Type B pancreatic cell (in vitro differentiated cells): ENCODE measurements around the gene MYL5. TPM values are rescaled to one million over a fixed set of nuclear protein-coding genes. Genes with fewer than 3 reads are reported as not detected.

ENCODE experiments used
- DNase-seq: peaks from one replicate; pipeline ENCODE4 v3.0.0; 2021; ENCODE audit warnings: mixed read lengths; ENCODE audit not compliant: unreplicated experiment; ENCODE audit errors: extremely low spot score
- H3K27ac Mint-ChIP-seq: 2 replicates; pipeline ENCODE4 v1.8.0; 2021; ENCODE audit warnings: mild to moderate bottlenecking, mixed read lengths
- H3K27me3 Mint-ChIP-seq: 2 replicates; pipeline ENCODE4 v1.8.0; 2021; ENCODE audit warnings: mixed read lengths
- H3K36me3 Mint-ChIP-seq: 2 replicates; pipeline ENCODE4 v1.8.0; 2021; ENCODE audit warnings: mixed read lengths
- H3K4me1 Mint-ChIP-seq: one replicate; pipeline ENCODE4 v1.8.0; 2021; ENCODE audit warnings: mixed read lengths; ENCODE audit not compliant: unreplicated experiment
- H3K4me3 Mint-ChIP-seq: 2 replicates; pipeline ENCODE4 v1.8.0; 2021; ENCODE audit warnings: mild to moderate bottlenecking, mixed read lengths
- H3K9me3 Mint-ChIP-seq: 2 replicates; pipeline ENCODE4 v1.8.0; 2021; ENCODE audit warnings: mixed read lengths
- long read RNA-seq: library from polyadenylated mRNA; unstranded; transcript quantifications from one replicate; pipeline ENCODE4 v2.0.0, GENCODE V29; 2020
- total RNA-seq: library from RNA; stranded (reverse); gene quantifications from 2 replicates; pipeline ENCODE4 v1.2.1, GENCODE V29; 2021; ENCODE audit warnings: low replicate concordance
- TF ChIP-seq, protein P1 (sequence below): fragments of 200-600 bp; sonication (generic); conservative IDR thresholded peaks from 2 replicates; pipeline ENCODE4 v1.5.0; 2021; ENCODE audit warnings: antibody characterized with exemption, mild to moderate bottlenecking

Gene MYL5, protein sequence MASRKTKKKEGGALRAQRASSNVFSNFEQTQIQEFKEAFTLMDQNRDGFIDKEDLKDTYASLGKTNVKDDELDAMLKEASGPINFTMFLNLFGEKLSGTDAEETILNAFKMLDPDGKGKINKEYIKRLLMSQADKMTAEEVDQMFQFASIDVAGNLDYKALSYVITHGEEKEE
- total RNA-seq = 20.2 and 21.3 TPM in 2 replicates
- long read RNA-seq, partial matches to known transcripts = 0 of 4 reads
- long read RNA-seq, other reads (novel, unspliced or antisense) = 4 of 4 reads

- no peaks in the 10 kb centered on the region for H3K9me3 Mint-ChIP-seq
- TF ChIP-seq, protein P1, sequence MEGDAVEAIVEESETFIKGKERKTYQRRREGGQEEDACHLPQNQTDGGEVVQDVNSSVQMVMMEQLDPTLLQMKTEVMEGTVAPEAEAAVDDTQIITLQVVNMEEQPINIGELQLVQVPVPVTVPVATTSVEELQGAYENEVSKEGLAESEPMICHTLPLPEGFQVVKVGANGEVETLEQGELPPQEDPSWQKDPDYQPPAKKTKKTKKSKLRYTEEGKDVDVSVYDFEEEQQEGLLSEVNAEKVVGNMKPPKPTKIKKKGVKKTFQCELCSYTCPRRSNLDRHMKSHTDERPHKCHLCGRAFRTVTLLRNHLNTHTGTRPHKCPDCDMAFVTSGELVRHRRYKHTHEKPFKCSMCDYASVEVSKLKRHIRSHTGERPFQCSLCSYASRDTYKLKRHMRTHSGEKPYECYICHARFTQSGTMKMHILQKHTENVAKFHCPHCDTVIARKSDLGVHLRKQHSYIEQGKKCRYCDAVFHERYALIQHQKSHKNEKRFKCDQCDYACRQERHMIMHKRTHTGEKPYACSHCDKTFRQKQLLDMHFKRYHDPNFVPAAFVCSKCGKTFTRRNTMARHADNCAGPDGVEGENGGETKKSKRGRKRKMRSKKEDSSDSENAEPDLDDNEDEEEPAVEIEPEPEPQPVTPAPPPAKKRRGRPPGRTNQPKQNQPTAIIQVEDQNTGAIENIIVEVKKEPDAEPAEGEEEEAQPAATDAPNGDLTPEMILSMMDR = peak; percentile 99
- H3K27me3 Mint-ChIP-seq = no peaks in the 10 kb centered on the region
- peak within 1 kb of the TSS; percentile 91 for H3K4me3 Mint-ChIP-seq
- H3K27ac Mint-ChIP-seq = peak within 1 kb of the TSS; percentile 83
- H3K36me3 Mint-ChIP-seq = peaks cover 8% of the 10 kb centered on the region
- peaks cover 5% of the 10 kb centered on the region for H3K4me1 Mint-ChIP-seq
- DNase-seq = peak; percentile 99
These were observed at the start of gene MYL5, which contains the start of gene ATP5ME for GRCh38 chr4:674172-675035. Gene MYL5, plus strand, starts transcription at chr4:674542. Its CDS starts 3,485 bp downstream, at chr4:678027. Gene ATP5ME, minus strand, starts transcription at chr4:674276. Its CDS starts 29 bp downstream, at chr4:674247.

DNA sequence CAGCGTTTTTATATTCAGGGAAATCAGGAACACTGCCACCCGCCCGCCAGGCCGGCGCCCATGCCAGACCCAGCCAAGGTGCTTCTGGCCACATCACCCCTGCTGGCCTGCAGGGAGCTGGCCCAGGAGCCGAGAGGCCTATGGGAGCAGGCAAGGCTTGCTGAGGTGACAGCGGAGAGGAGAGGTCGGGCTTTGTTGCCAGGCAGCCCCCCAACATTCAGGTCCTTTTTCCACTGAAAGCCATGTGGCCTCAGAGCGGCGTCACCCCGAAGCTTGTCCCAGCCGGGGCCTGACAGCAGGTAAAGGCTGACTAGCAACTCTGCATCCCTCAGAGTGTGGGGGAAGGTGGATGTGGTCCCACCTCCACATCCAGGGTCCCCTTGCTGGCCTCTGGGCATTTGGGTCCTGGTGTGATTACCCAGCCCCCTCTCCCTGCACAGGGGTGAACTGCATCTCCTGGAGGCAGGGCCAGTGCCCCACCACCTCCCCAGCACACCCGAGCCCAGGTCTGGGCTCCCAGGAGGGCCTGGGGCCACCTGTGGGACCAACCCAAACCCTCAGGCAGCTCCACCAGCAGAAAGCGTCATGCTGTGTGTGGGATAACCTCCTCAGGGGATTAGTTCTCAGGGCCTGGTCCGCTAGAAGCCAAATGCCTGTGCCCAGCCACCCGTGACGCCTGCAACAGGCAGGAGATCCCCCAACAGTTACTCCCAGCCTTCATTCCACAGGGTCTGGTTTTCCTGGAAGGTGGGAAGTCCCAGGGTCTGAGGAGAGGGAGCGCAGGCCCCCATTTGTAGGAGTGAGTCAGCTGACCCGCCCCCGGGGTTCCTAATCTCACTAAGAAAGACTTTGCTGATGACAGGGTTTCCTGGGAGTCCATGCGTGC is 49.4 kb upstream of the MYL5 start, which contains the start of gene PDE6B:
Gene PDE6B (plus strand): TSS at position 869 of the 886 bp plus-strand sequence. CDS start 54 bp downstream, outside the sequence.
- H3K27me3 Mint-ChIP-seq = peaks cover 14% of the 10 kb centered on the region
- H3K36me3 Mint-ChIP-seq = no peaks in the 10 kb centered on the region
- peaks cover 4% of the 10 kb centered on the region for H3K4me1 Mint-ChIP-seq
- H3K9me3 Mint-ChIP-seq = no peaks in the 10 kb centered on the region
- no peak for DNase-seq
- no peak within 1 kb of the TSS for H3K4me3 Mint-ChIP-seq
- TF ChIP-seq, protein P1 = no peak
- H3K27ac Mint-ChIP-seq = no peak within 1 kb of the TSS

- Mint-ChIP-seq H3K36me3 (no peaks in the 10 kb centered on the region), H3K27ac (no peak overlapping the region), H3K4me3 (no peak overlapping the region), H3K9me3 (no peaks in the 10 kb centered on the region), H3K27me3 (peaks cover 10% of the 10 kb centered on the region), H3K4me1 (peaks cover 4% of the 10 kb centered on the region)
- no peak for DNase-seq
- TF ChIP-seq, protein P1 = no peak
These were observed 48.6 kb upstream of the MYL5 start for GRCh38 chr4:625631-626161.

DNA sequence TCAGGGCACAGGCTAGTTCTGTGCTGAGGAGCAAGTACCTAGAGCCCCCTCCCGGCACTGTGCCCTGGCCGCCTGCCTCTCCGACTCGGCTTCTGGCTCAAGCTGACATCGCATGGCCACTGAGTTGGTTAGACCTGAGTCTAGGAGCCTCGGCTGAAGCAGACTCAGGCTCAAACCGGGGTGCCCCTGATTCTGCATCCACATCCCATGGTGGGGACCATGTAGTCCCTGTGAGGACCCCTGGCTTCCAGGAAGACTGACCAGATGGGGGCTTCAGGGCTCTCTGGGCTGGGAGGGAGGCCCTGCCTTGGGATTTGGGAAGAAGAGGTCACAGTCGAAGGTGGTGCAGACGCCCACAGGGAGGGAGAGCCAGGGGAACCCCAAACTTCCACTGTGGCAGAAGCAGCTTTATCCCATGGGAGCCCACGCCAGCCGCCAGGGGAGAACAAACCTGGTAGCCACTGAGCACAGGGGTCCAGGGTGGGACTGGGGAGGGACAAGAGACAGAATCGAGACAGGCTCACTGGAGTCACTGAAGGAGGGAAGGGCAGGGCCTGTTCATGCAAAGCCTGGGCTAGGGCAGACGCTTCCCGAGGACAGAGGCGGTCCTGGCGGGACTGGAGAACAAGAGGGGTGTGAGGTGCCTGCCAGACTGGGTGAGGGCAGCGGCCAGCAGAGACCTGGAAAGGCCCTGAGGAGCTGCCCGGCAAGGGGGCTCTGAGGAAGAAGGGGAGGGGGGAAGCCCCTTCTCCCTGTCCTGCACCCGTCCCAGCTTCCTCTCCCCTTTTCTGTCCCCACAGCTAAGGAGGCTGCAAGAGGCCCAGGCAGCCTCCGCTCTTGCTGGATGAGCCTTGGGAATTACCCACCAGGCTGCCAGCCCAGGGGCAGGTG is 47.9 kb upstream of the MYL5 start:
- Mint-ChIP-seq H3K27me3 (peaks cover 16% of the 10 kb centered on the region), H3K4me1 (peaks cover 4% of the 10 kb centered on the region), H3K36me3 (no peaks in the 10 kb centered on the region), H3K4me3 (no peak overlapping the region), H3K27ac (no peak overlapping the region), H3K9me3 (no peaks in the 10 kb centered on the region)
- no peak for DNase-seq
- TF ChIP-seq, protein P1 = no peak
